ENCODE data around the gene RNF114.
A peak's percentile ranks its signal among the peaks of the same experiment; 100 is the strongest.

RNF114 gene

GRCh38 chr20:49979030-49979832 is 43.0 kb downstream of the RNF114 start:
- Histone ChIP-seq H3K9me3 (no peaks in the 10 kb centered on the region), H3K4me3 (ENCODE audit: low read depth in 1 of 2, low read length in 1 of 2) (no peak overlapping the region), H3K27me3 (peaks cover 55% of the 10 kb centered on the region), H3K36me3 (no peaks in the 10 kb centered on the region), H3K27ac (no peak overlapping the region), H3K4me1 (ENCODE audit: control insufficient read depth in 1 of 2, insufficient read depth in 1 of 2, low read depth in 1 of 2, low read length in 1 of 2) (peaks cover 17 to 21% of the 10 kb centered on the region in 2 experiments)
- TF ChIP-seq, protein P1, sequence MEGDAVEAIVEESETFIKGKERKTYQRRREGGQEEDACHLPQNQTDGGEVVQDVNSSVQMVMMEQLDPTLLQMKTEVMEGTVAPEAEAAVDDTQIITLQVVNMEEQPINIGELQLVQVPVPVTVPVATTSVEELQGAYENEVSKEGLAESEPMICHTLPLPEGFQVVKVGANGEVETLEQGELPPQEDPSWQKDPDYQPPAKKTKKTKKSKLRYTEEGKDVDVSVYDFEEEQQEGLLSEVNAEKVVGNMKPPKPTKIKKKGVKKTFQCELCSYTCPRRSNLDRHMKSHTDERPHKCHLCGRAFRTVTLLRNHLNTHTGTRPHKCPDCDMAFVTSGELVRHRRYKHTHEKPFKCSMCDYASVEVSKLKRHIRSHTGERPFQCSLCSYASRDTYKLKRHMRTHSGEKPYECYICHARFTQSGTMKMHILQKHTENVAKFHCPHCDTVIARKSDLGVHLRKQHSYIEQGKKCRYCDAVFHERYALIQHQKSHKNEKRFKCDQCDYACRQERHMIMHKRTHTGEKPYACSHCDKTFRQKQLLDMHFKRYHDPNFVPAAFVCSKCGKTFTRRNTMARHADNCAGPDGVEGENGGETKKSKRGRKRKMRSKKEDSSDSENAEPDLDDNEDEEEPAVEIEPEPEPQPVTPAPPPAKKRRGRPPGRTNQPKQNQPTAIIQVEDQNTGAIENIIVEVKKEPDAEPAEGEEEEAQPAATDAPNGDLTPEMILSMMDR (IDR thresholded peaks at IDR 0.05): peak; percentile 97

DNA sequence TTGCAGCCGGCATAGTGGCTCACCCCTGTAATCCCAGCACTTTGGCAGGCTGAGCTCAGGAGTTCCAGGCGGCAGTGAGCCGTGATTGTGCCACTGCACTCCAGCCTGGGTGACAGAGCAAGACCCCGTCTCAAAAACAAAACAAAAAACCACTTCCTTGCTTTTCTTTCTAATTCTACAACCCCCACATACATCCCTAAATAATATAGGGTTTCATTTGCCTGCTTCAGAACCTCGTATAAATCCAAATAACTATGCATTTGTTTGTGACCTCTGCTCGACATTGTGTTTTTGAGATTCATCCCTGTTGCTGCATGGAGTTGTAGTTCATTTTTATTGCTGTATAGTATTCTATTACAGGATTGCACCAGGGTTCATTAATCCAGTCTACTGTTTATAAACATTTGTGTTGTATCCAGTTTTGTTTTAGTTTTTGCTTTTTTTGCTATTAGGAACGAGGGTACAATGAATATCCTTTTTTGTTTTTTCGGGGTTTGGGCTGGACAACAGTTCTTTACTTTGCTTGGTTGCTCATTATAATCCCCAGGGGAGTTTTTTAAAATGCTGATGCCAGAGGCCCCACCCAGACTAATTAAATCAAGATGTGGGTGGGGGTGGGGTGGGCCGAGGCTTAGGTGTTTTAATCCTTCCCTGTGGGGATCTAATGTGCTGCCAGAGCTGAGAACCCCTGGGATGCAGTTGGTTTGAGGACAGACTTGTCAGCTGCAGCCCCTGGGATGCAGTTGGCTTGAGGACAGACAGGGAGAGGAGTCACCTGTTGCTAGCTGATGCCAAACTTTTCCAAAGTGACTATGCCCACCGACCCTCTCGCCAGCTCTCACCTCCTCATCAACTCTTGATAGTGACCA is 44.2 kb downstream of the RNF114 start:
- H3K27me3 ChIP-seq: peaks cover 64% of the 10 kb centered on the region
- H3K9me3 ChIP-seq: no peaks in the 10 kb centered on the region
- no peak overlapping the region for H3K4me3 ChIP-seq (ENCODE audit: low read depth in 1 of 2, low read length in 1 of 2)
- H3K4me1 ChIP-seq (ENCODE audit: control insufficient read depth in 1 of 2, insufficient read depth in 1 of 2, low read depth in 1 of 2, low read length in 1 of 2): peaks cover 17 to 21% of the 10 kb centered on the region in 2 experiments
- TF ChIP-seq, protein P1 (IDR thresholded peaks at IDR 0.05): no peak
- H3K27ac ChIP-seq: no peak overlapping the region
- no peaks in the 10 kb centered on the region for H3K36me3 ChIP-seq

DNA sequence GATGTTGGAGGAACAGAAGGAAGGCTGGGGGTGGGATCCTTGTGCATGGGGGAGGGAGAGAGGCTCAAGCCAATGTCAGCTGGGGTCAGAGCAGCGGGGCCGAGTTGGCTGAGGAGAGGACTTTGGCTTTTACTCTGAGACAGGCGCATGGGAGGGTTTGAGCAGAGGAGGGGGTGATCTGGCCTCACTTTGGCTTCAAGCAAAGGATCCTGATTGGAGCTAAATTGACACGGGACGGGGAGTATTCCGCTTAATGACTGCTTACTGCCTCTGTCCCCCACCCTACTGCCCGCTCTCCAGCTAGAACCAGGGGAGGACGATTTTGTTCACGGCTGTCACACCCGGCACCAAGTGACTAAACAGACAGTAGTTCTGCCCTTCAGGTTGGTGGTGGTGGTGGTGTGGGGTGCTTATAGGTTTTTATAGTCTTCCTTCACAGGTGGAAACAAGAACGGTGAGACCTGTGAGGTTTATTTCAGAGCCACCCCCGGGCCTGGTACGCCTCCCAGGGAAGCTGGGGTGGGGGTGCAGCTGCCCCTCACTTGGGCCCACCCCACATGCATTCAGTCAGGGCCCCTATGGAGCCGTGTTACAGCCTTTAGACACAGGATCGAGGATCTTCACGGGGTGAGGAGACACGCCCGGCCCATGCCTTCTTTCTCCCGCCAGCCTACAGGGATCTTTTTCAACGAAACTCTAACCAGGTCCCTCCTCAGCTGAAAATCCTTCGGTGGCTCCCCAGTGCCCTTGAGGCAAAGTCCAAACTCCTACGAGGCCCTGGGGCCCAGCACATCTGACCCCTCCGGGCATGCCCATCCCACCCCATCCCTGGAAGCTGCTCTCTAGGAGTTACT is 45.2 kb downstream of the RNF114 start:
- no peak overlapping the region for H3K4me3 ChIP-seq (ENCODE audit: low read depth in 1 of 2, low read length in 1 of 2)
- TF ChIP-seq, protein P1 (IDR thresholded peaks at IDR 0.05): no peak
- H3K36me3 ChIP-seq: no peaks in the 10 kb centered on the region
- H3K4me1 ChIP-seq (ENCODE audit: control insufficient read depth in 1 of 2, insufficient read depth in 1 of 2, low read depth in 1 of 2, low read length in 1 of 2): peaks cover 17 to 21% of the 10 kb centered on the region in 2 experiments
- no peak overlapping the region for H3K27ac ChIP-seq
- no peaks in the 10 kb centered on the region for H3K9me3 ChIP-seq
- peaks cover 68% of the 10 kb centered on the region for H3K27me3 ChIP-seq

GRCh38 chr20:49982072-49982345 is 45.8 kb downstream of the RNF114 start:
- peaks cover 68% of the 10 kb centered on the region for H3K27me3 ChIP-seq
- peak overlapping the region; percentile 41 to 46 for H3K4me3 ChIP-seq (ENCODE audit: low read depth in 1 of 2, low read length in 1 of 2)
- no peak overlapping the region for H3K27ac ChIP-seq

More at GRCh38 chr20:49982072-49982345, 45.8 kb downstream of the RNF114 start:
- peaks cover 17 to 21% of the 10 kb centered on the region in 2 experiments for H3K4me1 ChIP-seq (ENCODE audit: control insufficient read depth in 1 of 2, insufficient read depth in 1 of 2, low read depth in 1 of 2, low read length in 1 of 2)
- TF ChIP-seq, protein P1 (IDR thresholded peaks at IDR 0.05): no peak
- H3K36me3 ChIP-seq: no peaks in the 10 kb centered on the region
- H3K9me3 ChIP-seq: no peaks in the 10 kb centered on the region
